Rectal smooth muscle tissue (tissue), 1 donor: ENCODE results near the gene AKT1S1.

Experiments used
- H3K27ac ChIP-seq: one replicate; pipeline ENCODE4 v1.7.0; 2013; ENCODE audit warnings: low read depth, low read length, inconsistent platforms
- H3K27me3 ChIP-seq: one replicate; pipeline ENCODE4 v1.7.0; 2013; ENCODE audit warnings: low read length; ENCODE audit not compliant: control insufficient read depth, insufficient read depth
- H3K36me3 ChIP-seq: one replicate; pipeline ENCODE4 v1.7.0; 2013; ENCODE audit warnings: low read length; ENCODE audit not compliant: control insufficient read depth, insufficient read depth
- H3K4me1 ChIP-seq: one replicate; pipeline ENCODE4 v1.7.0; 2013; ENCODE audit warnings: low read length; ENCODE audit not compliant: control insufficient read depth, insufficient read depth
- H3K4me3 ChIP-seq: one replicate; pipeline ENCODE4 v1.7.0; 2013; ENCODE audit warnings: low read length
- H3K9ac ChIP-seq: one replicate; pipeline ENCODE4 v1.7.0; 2013; ENCODE audit warnings: low read length

AKT1S1 gene

GRCh38 chr19:49915271-49915670 lies 38.1 kb upstream of the AKT1S1 start:
- H3K27ac ChIP-seq = no peak overlapping the region
- peaks cover 15% of the 10 kb centered on the region for H3K36me3 ChIP-seq
- H3K4me3 ChIP-seq = no peak overlapping the region
- H3K4me1 ChIP-seq = no peaks in the 10 kb centered on the region
- H3K9ac ChIP-seq = no peak overlapping the region
- H3K27me3 ChIP-seq = no peaks in the 10 kb centered on the region

DNA sequence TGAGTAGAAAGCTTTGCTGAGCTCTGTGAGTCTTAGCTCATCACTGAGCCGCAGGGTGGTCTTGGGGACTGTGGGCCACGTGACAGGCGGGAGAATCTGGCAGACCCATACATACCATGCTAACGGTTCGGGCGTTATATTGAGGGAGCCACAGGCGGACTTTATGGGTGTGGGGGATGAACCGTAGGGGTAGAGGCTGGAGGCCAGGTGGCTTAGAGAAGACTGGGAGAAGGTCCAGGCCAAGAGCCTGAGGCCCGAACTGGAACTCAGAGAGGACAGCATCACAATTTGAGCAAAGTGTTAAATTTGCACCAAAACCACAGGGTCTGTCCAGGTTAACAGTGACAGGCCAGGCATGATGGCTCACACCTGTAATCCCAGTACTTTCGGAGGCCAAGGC lies 36.6 kb upstream of the AKT1S1 start:
- Histone ChIP-seq H3K36me3 (peaks cover 19% of the 10 kb centered on the region), H3K27ac (no peak overlapping the region), H3K4me3 (no peak overlapping the region), H3K27me3 (no peaks in the 10 kb centered on the region), H3K9ac (no peak overlapping the region), H3K4me1 (no peaks in the 10 kb centered on the region)

DNA sequence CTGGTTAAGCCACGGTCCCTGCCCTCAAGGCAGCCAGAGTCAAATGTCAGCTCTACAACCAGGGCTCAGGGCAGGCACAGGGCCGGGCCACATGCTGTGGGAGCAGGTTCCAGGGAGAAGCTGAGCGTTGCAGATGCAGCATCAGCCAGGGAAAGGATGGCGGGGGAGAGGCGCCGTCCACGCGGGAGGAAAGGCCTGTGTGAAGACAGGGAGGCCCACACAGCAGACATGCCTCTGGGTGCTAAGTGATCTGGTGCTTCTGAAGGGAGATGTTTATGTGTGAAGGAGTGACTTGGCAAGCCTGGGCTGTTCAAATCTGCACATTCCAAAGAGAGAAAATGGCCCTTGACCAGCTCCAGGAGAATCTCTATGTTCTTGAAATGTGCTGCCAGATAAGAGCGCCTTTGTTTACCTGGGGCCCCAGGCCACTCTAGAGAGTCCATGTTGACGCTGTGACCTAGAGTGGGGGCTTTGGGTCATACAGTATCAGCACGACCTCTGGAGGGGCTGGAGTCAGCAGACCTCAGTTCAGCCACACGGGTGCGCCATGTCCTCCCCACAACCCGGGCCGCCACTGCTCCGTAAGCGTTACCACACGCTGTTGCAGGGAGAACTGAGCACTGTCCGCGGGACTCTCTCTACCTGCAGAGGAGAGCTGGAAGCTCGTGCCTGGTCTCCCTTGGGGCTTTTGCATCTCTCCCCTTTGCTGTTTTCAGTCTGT lies 36.0 kb upstream of the AKT1S1 start:
- no peak overlapping the region for H3K9ac ChIP-seq
- H3K27ac ChIP-seq = no peak overlapping the region
- no peaks in the 10 kb centered on the region for H3K27me3 ChIP-seq
- peaks cover 22% of the 10 kb centered on the region for H3K36me3 ChIP-seq
- H3K4me3 ChIP-seq = no peak overlapping the region
- H3K4me1 ChIP-seq = no peaks in the 10 kb centered on the region

DNA sequence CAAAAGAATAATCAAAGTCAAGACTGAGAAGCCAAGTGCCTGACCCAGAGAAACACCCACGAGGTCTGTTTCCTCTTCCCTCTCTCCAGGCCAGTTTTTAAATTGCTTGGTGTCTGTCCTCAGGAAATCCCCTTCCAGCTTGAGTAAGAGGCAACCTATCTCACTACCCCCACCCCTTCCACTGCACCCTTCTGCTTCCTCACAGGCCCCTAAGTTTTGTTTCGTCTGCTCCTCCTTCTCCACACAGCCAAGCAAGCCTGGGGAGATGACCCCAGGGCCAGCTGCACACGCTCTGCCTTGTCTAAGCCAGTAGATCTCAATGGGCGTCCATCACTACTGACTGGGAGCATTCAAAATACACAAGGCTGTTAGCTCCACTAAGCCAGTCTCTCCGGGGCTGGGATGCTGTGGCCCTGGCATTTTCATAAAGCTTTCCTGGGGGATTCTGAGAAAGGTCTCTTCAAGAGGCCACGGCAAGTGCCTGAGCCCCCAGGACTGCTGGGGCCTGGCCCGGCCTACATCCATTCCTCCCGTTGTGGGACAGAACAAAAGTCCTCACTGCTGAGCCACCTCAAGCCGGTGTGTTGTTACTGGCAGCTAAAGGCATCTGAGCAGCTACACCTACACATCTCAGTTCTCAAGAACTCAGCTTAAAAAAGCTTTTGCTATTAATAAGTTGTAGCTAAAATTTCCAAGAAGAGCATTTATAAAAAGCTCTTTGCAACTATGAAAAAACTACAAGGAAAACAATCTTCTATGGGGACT lies 34.4 kb upstream of the AKT1S1 start:
- no peak overlapping the region for H3K4me3 ChIP-seq
- no peak overlapping the region for H3K9ac ChIP-seq
- no peaks in the 10 kb centered on the region for H3K27me3 ChIP-seq
- no peak overlapping the region for H3K27ac ChIP-seq
- no peaks in the 10 kb centered on the region for H3K4me1 ChIP-seq
- peaks cover 20% of the 10 kb centered on the region for H3K36me3 ChIP-seq

DNA sequence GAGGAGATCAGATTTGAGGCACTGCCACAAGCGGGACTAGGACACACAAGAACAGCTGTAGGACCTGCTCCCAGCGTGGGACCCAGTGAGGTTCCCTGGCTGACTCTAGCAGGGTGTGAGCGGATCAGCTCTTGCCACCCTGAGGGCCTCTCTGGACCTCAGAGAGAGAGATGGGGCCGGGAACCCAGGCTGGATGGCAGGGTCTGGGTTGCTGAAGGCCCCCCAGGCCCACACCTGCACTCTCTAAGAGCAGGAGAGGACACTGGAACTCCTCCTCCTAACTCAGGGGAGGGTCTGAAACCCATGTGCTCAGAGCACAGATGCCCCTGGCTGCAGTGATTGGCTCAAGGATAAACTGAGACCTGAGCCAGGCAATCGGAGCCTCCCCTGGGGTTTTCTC lies 33.0 kb upstream of the AKT1S1 start:
- Histone ChIP-seq H3K27me3 (no peaks in the 10 kb centered on the region), H3K27ac (no peak overlapping the region), H3K36me3 (peaks cover 13% of the 10 kb centered on the region), H3K4me3 (no peak overlapping the region), H3K4me1 (no peaks in the 10 kb centered on the region), H3K9ac (no peak overlapping the region)

DNA sequence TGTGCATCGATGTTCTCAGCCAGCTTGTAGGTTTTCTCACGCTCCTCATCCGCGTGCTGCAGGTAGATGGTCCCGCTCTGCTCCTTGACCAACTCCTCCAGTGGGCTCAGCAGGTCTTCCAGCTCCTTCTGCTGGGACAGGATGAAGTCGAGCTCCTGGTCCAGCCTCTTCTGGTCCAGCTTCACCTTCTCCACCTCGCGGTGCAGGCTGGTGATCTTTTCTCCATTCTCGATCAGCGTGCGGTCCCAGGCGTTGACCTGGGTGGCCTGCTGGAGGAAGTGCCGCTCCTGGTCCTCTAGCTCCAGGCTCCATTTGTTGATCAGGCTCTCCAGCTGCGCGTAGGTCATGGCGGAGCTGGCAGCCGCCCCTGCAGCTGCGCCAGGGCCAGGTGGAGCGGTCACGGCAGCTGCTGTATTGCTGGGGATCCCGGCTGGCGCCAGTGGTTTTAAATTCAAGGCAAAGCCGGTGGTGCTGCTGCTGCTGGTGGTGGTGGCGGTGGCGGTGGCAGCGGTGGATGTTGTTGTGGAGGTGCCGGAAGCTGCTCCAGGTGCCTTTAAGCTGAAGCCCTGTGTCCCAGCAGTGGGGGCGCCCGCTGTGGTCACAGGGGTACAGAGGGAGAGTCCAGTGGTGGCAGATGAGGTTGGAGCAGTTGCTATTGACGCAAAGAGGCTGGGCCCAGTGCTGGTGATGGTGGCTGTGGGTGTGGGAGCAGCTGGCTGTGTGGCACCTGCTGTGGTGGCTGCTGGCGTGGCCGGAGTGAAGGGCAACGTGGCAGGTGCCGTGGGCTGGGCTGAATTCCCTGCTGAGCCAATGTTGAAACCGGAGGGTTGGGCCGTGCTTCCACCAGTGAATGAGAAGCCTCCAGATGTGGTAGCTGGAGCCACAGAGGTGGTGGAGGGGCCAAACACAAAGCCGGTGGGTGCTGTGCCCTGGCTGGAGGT lies 31.6 kb upstream of the AKT1S1 start:
- Histone ChIP-seq H3K27ac (no peak overlapping the region), H3K4me1 (no peaks in the 10 kb centered on the region), H3K9ac (no peak overlapping the region), H3K4me3 (no peak overlapping the region), H3K36me3 (peaks cover 12% of the 10 kb centered on the region), H3K27me3 (no peaks in the 10 kb centered on the region)

GRCh38 chr19:49907745-49908446 lies 30.7 kb upstream of the AKT1S1 start:
- Histone ChIP-seq H3K27ac (no peak overlapping the region), H3K4me1 (no peaks in the 10 kb centered on the region), H3K36me3 (peaks cover 12% of the 10 kb centered on the region), H3K9ac (no peak overlapping the region), H3K4me3 (no peak overlapping the region), H3K27me3 (no peaks in the 10 kb centered on the region)

DNA sequence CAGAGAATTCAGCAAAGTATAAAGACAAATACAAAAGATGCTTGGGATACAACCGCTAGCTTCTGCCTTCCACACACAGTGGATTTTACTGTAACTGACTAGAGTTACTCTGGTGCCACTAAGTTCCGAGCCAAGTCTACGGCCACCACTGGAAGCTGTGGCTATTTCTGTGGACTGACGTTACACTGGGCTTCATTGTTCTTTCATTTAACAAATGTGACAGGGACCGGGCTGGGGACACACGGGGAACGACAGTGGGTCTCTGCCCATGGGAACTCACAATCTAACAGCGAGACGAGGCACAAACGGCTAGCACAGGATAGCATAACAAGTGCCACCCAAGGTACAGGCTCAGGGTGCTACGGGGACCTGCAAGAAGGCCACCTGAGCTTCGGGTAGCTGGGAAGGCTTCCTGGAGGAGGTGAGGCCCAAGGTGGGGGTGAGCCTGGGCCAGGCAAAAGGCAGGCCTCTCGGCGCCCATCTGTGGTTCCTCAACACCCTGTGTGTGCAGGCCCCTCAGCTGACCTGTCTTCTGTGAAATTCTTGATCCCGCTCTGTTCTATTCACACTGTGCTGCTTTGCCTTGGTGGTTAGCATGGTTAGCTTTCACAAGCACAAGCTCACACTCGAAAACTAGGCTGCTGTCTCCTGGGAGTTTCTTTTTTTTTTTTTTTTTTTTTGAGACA lies 29.9 kb upstream of the AKT1S1 start:
- H3K4me3 ChIP-seq = no peak overlapping the region
- H3K27ac ChIP-seq = no peak overlapping the region
- no peak overlapping the region for H3K9ac ChIP-seq
- peaks cover 12% of the 10 kb centered on the region for H3K36me3 ChIP-seq
- no peaks in the 10 kb centered on the region for H3K27me3 ChIP-seq
- H3K4me1 ChIP-seq = no peaks in the 10 kb centered on the region

DNA sequence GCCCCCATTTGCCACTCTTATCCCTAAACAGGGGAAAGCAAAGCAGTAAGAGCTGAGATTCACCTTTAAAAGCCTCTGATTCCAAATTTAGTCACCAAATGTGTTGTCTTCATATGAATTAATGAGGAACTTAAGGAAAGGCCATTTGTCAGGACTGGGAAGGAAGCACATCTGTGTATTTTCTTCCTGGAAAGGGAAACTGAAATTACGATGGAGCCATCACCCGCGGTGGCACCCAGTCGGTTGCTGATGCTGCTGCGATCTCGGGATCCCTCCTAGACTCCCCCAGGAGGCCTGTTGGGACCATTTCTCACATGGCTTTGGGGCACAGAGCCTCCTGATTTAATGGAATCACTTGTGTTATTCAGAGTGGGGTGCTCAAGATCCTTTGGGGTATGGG lies 27.0 kb upstream of the AKT1S1 start:
- Histone ChIP-seq H3K27me3 (no peaks in the 10 kb centered on the region), H3K4me1 (no peaks in the 10 kb centered on the region), H3K9ac (no peak overlapping the region), H3K27ac (no peak overlapping the region), H3K36me3 (peaks cover 11% of the 10 kb centered on the region), H3K4me3 (no peak overlapping the region)

GRCh38 chr19:49896863-49897621 lies 19.9 kb upstream of the AKT1S1 start, which contains the start of gene IL4I1:
Gene IL4I1, minus strand, starts transcription at chr19:49896887. Its CDS starts 727 bp downstream, at chr19:49896160.
- no peak within 1 kb of the TSS for H3K27ac ChIP-seq

More at GRCh38 chr19:49896863-49897621, 19.9 kb upstream of the AKT1S1 start, which contains the start of gene IL4I1:
- H3K36me3 ChIP-seq = no peaks in the 10 kb centered on the region
- H3K4me1 ChIP-seq = no peaks in the 10 kb centered on the region
- no peak within 1 kb of the TSS for H3K9ac ChIP-seq
- H3K4me3 ChIP-seq = peak within 1 kb of the TSS; percentile 10
- no peaks in the 10 kb centered on the region for H3K27me3 ChIP-seq
